Astrocyte (in vitro differentiated cells and primary cell): ENCODE measurements around the gene ZDHHC16. TPM values are rescaled to one million over a fixed set of nuclear protein-coding genes. Genes with fewer than 3 reads are reported as not detected.

Experiments
- DNase-seq: peaks from one replicate; pipeline ENCODE4 v3.0.0-alpha.2; 2010; ENCODE audit warnings: low read depth
- FAIRE-seq: peaks from 2 replicates; lab custom pipeline; 2011; peaks lifted over from hg19 to GRCh38; lab: Jason Lieb, UNC
- H2AFZ ChIP-seq: 2 replicates; pipeline ENCODE4 v1.6.0; 2012; ENCODE audit warnings: low read depth, low read length, inconsistent platforms
- H3K27ac ChIP-seq: 2 replicates; pipeline ENCODE4 v1.5.1; 2011; ENCODE audit warnings: low read depth, low read length, inconsistent platforms
- H3K27me3 ChIP-seq: 2 replicates; pipeline ENCODE4 v1.6.0; 2011; ENCODE audit warnings: low read length, inconsistent platforms; ENCODE audit not compliant: insufficient read depth
- H3K36me3 ChIP-seq: 2 replicates; pipeline ENCODE4 v1.5.1; 2011; ENCODE audit warnings: low read length, inconsistent platforms; ENCODE audit not compliant: insufficient read depth
- H3K4me1 ChIP-seq: 2 replicates; pipeline ENCODE4 v1.5.1; 2011; ENCODE audit warnings: low read length, inconsistent platforms; ENCODE audit not compliant: insufficient read depth
- H3K4me2 ChIP-seq: 2 replicates; pipeline ENCODE4 v1.6.0; 2012; ENCODE audit warnings: low read length, inconsistent platforms
- H3K4me3 ChIP-seq: 2 replicates; pipeline ENCODE4 v1.5.1; 2011; ENCODE audit warnings: low read depth, mild to moderate bottlenecking, low read length, inconsistent platforms; ENCODE audit not compliant: insufficient read depth
- H3K79me2 ChIP-seq: 2 replicates; pipeline ENCODE4 v1.6.0; 2012; ENCODE audit warnings: mild to moderate bottlenecking, low read length, inconsistent platforms; ENCODE audit not compliant: insufficient read depth
- H3K9ac ChIP-seq: 2 replicates; pipeline ENCODE4 v1.6.0; 2012; ENCODE audit warnings: mild to moderate bottlenecking, low read length, inconsistent platforms
- H3K9me3 ChIP-seq: 2 replicates; pipeline ENCODE4 v1.5.1; 2012; ENCODE audit warnings: low read depth, mild to moderate bottlenecking, low read length, inconsistent platforms; ENCODE audit not compliant: insufficient read depth
- H4K20me1 ChIP-seq: 2 replicates; pipeline ENCODE4 v1.6.0; 2012; ENCODE audit warnings: low read length, inconsistent platforms; ENCODE audit not compliant: insufficient read depth
- H3K27ac Mint-ChIP-seq: one replicate; pipeline ENCODE4 v1.8.0; 2021; ENCODE audit warnings: mild to moderate bottlenecking, mixed read lengths; ENCODE audit not compliant: unreplicated experiment
- H3K27me3 Mint-ChIP-seq: one replicate; pipeline ENCODE4 v1.8.0; 2021; ENCODE audit warnings: low read depth, mixed read lengths; ENCODE audit not compliant: unreplicated experiment
- H3K36me3 Mint-ChIP-seq: one replicate; pipeline ENCODE4 v1.8.0; 2021; ENCODE audit warnings: low read depth, mixed read lengths; ENCODE audit not compliant: unreplicated experiment
- H3K4me1 Mint-ChIP-seq: one replicate; pipeline ENCODE4 v1.8.0; 2021; ENCODE audit warnings: low read depth, mixed read lengths; ENCODE audit not compliant: unreplicated experiment
- H3K4me3 Mint-ChIP-seq: one replicate; pipeline ENCODE4 v1.8.0; 2021; ENCODE audit warnings: mild to moderate bottlenecking, moderate library complexity, mixed read lengths; ENCODE audit not compliant: unreplicated experiment
- H3K9me3 Mint-ChIP-seq: one replicate; pipeline ENCODE4 v1.8.0; 2021; ENCODE audit warnings: mild to moderate bottlenecking, mixed read lengths; ENCODE audit not compliant: unreplicated experiment
- EZH2 ChIP-seq: IDR thresholded peaks from 2 replicates; pipeline ENCODE4 v1.6.1; 2012; ENCODE audit warnings: mild to moderate bottlenecking, low read length, inconsistent platforms; ENCODE audit not compliant: insufficient read depth
- total RNA-seq: library from RNA; stranded (reverse); gene quantifications from 2 replicates; pipeline ENCODE4 v1.2.1, GENCODE V29; 2021
- TF ChIP-seq, protein P1 (sequence below): IDR thresholded peaks from 2 replicates; pipeline ENCODE4 v1.5.1; 2011; ENCODE audit warnings: low read depth, mild to moderate bottlenecking, inconsistent platforms, low read length, moderate library complexity; ENCODE audit not compliant: insufficient read depth

The ZDHHC16 gene
- total RNA-seq, 1 donor from 2014 or later, result 53.5 TPM

DNA sequence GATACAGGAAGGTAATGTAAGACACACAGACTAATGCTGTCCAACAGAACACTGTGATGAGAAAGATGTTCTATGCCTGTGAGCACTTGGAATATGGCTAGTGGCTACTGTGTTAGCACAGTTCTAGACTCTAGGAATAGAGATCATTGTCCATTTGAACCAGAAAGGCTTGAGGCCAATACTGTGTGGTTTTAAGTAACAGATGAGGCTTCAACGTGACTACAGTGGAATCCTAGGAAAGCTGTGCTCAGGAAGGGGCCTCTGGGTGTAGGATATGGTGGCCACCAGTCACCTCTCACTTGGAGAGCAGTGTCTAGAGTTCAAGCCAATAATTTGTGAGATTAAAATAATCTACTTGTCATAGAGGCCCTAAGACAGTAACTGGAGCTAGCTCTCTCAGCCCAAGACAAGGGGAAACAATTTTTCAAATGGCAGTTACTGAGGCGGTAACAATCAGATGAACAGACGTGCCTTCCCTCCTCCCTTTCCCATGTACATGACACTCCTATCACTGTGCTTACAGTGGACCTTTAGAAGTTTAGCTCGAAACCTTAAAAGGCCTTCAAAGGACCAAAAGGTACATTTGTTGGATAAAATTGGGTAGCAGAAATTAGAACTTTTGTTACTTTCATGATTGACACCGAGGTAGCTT is 10.2 kb downstream of the ZDHHC16 start:
- no peak overlapping the region for H3K4me3 Mint-ChIP-seq
- no peaks in the 10 kb centered on the region for H3K27me3 Mint-ChIP-seq
- no peaks in the 10 kb centered on the region for H3K9me3 Mint-ChIP-seq
- Histone ChIP-seq H3K4me1 (peaks cover 10% of the 10 kb centered on the region), H4K20me1 (peaks cover 73% of the 10 kb centered on the region), H3K79me2 (peaks cover 36% of the 10 kb centered on the region), H3K4me3 (no peak overlapping the region), H2AFZ (no peak overlapping the region), H3K9me3 (no peaks in the 10 kb centered on the region), H3K27ac (no peak overlapping the region), H3K4me2 (no peak overlapping the region), H3K36me3 (peaks cover 68% of the 10 kb centered on the region), H3K9ac (peak overlapping the region; percentile 3), H3K27me3 (no peaks in the 10 kb centered on the region)
- peaks cover 27% of the 10 kb centered on the region for H3K36me3 Mint-ChIP-seq
- DNase-seq (no peak), FAIRE-seq (no peak)
- no peak for TF ChIP-seq EZH2
- TF ChIP-seq, protein P1, sequence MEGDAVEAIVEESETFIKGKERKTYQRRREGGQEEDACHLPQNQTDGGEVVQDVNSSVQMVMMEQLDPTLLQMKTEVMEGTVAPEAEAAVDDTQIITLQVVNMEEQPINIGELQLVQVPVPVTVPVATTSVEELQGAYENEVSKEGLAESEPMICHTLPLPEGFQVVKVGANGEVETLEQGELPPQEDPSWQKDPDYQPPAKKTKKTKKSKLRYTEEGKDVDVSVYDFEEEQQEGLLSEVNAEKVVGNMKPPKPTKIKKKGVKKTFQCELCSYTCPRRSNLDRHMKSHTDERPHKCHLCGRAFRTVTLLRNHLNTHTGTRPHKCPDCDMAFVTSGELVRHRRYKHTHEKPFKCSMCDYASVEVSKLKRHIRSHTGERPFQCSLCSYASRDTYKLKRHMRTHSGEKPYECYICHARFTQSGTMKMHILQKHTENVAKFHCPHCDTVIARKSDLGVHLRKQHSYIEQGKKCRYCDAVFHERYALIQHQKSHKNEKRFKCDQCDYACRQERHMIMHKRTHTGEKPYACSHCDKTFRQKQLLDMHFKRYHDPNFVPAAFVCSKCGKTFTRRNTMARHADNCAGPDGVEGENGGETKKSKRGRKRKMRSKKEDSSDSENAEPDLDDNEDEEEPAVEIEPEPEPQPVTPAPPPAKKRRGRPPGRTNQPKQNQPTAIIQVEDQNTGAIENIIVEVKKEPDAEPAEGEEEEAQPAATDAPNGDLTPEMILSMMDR, result no peak
- no peak overlapping the region for H3K27ac Mint-ChIP-seq
- peaks cover 18% of the 10 kb centered on the region for H3K4me1 Mint-ChIP-seq

GRCh38 chr10:97456686-97457065 is 10.7 kb downstream of the ZDHHC16 start:
- Mint-ChIP-seq H3K36me3 (peaks cover 27% of the 10 kb centered on the region), H3K9me3 (no peaks in the 10 kb centered on the region), H3K4me1 (peaks cover 18% of the 10 kb centered on the region), H3K27ac (peak overlapping the region; percentile 85), H3K4me3 (no peak overlapping the region), H3K27me3 (no peaks in the 10 kb centered on the region)
- no peaks in the 10 kb centered on the region for H3K27me3 ChIP-seq
- TF ChIP-seq EZH2, result no peak
- TF ChIP-seq, protein P1, result no peak
- no peak overlapping the region for H3K4me2 ChIP-seq
- no peak for DNase-seq
- H3K9me3 ChIP-seq, result no peaks in the 10 kb centered on the region
- peaks cover 73% of the 10 kb centered on the region for H3K36me3 ChIP-seq
- H3K27ac ChIP-seq, result no peak overlapping the region
- peak overlapping the region; percentile 3 for H3K9ac ChIP-seq
- no peak overlapping the region for H2AFZ ChIP-seq
- H3K79me2 ChIP-seq, result peaks cover 31% of the 10 kb centered on the region
- FAIRE-seq, result no peak
- H3K4me1 ChIP-seq, result peaks cover 10% of the 10 kb centered on the region
- peaks cover 70% of the 10 kb centered on the region for H4K20me1 ChIP-seq
- H3K4me3 ChIP-seq, result no peak overlapping the region

DNA sequence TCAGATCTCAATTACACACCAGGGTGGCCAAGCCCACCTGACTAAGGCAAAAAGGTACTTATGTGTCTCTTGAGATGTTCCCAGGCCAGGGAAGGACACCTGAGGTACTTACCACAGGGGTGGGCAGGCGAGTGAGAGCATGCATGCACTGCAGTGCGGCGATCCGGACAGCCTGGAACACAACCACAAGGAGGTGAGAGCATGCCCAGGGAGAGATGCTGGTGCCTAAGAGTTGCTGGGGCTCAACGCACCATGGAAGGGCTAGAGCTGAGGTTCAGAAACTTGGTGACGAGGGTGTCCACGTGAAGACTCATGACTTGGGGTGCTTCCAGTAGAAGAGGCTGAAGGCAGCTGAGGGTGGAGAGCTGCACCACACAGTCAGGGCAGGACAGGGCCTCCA is 13.1 kb downstream of the ZDHHC16 start:
- Histone ChIP-seq H3K4me1 (peaks cover 9% of the 10 kb centered on the region), H3K4me2 (no peak overlapping the region), H3K9ac (no peak overlapping the region), H3K79me2 (peaks cover 8% of the 10 kb centered on the region), H3K27me3 (no peaks in the 10 kb centered on the region), H4K20me1 (peaks cover 62% of the 10 kb centered on the region), H3K27ac (no peak overlapping the region), H3K4me3 (no peak overlapping the region), H3K9me3 (no peaks in the 10 kb centered on the region), H2AFZ (no peak overlapping the region), H3K36me3 (peaks cover 82% of the 10 kb centered on the region)
- DNase-seq (no peak), FAIRE-seq (no peak)
- Mint-ChIP-seq H3K9me3 (no peaks in the 10 kb centered on the region), H3K27ac (peak overlapping the region; percentile 26), H3K4me3 (no peak overlapping the region), H3K36me3 (peaks cover 10% of the 10 kb centered on the region), H3K4me1 (peaks cover 12% of the 10 kb centered on the region), H3K27me3 (no peaks in the 10 kb centered on the region)
- TF ChIP-seq, protein P1, result no peak
- no peak for TF ChIP-seq EZH2
